ENCODE results near the gene FZD10. TPM values are rescaled to one million over a fixed set of nuclear protein-coding genes. Genes with fewer than 3 reads are reported as not detected.

FZD10 gene
- total RNA-seq, 1 donor from 2014 or later: 1.1 TPM

DNA sequence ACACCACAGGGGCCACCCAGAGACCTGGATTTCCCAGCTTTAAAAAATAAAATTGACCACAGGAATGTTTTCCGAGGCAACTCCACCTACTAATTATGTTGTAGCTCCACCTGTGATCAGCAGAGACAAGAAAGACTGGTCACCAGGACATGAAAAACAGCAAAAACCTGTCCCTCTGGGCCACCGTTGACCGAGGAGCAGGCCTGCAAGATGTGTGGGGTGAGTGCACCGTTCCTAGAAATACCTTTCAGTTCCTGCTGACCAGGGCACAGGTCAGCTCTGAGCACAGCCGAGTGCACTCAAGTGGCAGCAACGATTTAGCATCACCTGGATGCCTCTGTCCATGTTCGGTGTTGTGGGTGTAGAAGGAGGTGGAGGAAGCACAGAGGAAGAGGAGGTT, 16.9 kb downstream of the FZD10 start:
- DNase-seq (ENCODE audit: low spot score): no peak

DNA sequence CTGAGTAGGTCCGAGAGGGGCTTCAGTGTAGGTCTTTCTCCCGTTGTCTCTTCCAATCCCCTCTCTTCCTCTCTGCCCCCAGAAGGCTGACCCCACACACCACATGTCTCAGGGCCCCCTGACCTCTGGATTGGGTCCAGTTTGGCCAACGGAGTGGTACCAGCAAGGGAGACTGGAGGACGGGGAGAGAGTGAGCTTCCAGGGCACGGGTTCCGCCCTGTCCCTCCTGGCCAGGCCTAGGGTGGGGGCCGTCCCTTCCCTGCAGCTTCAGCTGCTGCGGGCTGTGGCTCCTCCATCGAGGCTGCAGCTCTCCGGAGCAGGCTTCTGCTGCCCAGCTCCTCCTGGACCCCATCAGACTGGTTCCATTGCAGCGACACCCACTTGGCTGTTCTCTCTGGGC, 17.4 kb downstream of the FZD10 start:
- DNase-seq (ENCODE audit: low spot score): no peak

GRCh38 chr12:130181211-130181610, 18.9 kb downstream of the FZD10 start:
- no peak for DNase-seq (ENCODE audit: low spot score)

DNA sequence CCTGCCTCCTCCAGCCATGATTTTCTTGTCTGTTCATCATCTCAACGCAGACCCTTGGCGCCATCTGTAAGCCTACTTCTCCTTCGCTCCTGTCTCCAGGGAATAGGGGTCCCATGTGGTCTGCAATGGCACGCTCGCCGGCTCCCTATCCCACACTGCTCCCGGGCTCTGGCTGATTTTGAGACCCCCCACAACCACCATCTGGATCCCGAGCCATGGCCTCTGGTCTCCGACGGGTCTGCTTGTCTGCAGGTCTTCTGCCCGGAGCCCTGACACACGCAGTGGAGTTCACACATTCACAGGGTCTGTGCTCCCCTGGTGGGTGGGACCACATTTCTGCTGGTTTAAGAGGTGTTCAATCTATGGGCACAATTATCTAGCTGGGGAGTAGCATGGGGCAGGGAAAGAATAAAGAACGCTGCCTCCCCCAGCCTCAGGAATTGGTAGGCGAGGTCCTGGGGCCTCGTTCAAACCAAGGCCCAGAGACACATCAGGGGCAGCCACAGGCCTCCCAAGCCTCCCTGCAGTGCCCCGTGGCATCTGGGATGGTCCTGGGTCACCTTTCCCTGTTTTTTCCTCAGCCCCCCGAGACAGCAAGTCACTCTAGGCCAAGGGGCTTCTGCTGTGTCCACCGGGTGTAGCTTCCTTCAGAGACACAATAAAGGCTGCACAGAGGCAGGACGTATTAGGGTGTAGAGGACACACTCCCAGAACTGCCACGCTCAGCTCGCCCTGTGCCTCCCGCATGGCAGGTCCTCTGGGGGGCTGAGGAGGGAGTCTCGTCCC, 21.5 kb downstream of the FZD10 start:
- DNase-seq (ENCODE audit: low spot score): no peak

- DNase-seq (ENCODE audit: low spot score): no peak
Observed at GRCh38 chr12:130184404-130185090, 22.3 kb downstream of the FZD10 start.

DNA sequence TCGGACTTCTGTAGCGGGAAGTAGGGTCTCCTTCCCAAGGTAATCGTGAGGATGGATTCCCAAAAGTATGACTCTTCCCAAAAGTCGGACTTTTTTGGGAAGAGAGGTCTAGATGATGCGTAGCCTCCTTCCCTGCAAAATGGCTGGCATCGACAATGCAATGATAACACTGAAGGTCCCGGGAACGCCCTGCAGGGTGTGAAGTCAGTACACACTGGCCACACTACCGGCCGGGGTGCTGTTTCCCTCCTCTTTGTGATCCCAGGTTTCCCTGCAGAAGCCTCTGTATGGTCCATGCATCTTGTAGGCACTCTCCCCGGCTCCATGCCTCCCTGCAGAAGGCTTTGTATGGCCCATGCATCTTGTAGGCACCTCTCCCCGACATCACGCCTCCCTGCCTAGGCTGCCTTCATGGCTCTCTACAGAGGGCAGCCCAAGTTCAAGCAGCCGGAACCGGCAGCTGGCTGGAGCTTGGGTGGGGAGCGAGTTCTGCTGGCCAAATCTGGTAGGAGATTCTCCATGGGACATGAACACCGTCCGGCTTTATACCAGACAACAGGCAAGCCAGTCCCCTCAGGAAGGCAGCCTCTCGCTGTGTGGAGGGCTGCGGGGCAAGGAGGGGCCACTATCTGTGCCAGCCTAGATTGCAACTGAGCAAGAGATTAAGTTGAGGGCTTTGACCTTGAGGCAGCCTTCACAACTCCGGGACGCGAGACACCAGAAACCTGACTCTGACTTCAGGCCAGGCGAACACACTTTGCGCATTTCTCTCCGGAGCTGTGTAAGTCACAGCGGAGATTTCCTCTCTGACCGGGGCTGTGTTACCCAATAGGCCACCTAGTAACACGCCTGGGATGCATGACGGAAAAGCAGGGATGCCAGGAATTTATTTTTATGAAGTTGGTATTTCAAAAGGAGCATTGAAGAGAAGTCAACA, 23.5 kb downstream of the FZD10 start:
- DNase-seq (ENCODE audit: low spot score): no peak

- no peak for DNase-seq (ENCODE audit: low spot score)
Observed at GRCh38 chr12:130186651-130187268, 24.5 kb downstream of the FZD10 start.

DNA sequence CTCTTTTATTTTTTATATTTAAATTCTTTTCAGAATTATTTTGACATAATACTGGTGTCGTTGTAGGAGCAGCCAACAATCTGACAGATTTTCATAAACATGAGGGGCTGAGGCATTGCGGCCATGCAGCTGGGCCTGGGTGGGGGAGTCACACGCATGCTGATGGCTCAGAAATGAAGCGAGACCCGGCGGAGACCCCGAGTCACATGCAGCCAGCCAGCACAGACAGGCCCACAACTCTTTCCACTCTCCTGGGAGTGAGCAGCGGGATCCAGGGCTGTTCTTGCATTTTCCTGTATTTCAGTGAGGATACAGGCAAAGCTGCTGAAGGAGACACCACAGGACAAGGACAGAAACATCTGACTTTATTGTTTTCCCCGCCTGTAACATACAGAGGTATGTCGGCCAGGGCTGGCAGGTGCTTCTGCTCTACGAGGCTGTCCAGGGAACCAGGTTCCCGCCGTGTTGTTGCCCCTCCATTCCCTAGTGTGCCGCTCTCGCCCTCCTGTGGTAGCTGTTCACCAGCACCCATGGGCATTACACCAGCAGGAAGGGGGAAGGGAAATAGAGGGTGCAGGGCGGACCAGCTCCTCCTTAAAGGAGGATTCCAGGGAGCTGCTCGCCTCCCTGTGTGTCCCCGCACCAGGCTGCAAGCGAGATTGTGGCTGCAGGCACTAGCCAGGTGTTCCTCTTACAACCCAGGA, 30.5 kb downstream of the FZD10 start:
- no peak for DNase-seq (ENCODE audit: low spot score)

GRCh38 chr12:130194154-130194553, 31.9 kb downstream of the FZD10 start:
- DNase-seq (ENCODE audit: low spot score): no peak

DNA sequence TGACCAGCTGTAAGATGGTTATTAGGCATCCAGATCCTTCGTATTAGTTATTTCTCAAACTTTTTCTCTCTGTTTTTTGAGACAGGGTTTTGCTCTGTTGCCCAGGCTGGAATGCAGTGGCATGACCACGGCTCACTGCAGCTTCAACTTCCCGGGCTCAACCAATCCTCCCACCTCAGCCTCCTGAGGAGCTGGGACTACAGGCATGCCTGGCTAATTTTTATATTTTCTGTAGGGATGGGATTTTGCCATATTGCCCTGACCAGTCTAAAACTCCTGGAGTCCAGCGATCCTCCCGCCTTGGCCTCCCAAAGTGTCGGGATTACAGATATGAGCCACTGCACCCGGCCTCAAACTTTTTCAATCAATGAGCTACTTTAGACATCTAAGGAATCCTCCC, 33.1 kb downstream of the FZD10 start:
- no peak for DNase-seq (ENCODE audit: low spot score)

DNA sequence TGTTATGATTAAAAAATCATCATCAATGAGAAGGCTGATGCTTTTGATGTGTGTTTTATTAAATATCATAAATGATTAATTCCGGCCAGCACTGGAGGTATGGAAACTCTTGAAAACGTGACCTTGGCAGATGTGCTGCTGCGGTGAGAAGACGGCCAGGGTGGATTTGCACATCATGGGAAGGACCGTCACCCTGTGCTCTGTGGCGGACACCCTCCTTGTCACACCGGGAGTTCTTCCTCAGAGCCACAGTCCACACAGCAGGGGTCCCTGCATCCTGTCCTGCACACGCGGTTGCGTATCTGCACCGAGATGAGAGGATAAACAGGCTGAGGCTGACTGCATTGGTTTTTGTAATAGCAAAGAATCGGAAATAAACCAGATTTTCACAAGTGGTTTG, 33.5 kb downstream of the FZD10 start:
- DNase-seq (ENCODE audit: low spot score): no peak

GRCh38 chr12:130196827-130197226, 34.6 kb downstream of the FZD10 start:
- no peak for DNase-seq (ENCODE audit: low spot score)

DNA sequence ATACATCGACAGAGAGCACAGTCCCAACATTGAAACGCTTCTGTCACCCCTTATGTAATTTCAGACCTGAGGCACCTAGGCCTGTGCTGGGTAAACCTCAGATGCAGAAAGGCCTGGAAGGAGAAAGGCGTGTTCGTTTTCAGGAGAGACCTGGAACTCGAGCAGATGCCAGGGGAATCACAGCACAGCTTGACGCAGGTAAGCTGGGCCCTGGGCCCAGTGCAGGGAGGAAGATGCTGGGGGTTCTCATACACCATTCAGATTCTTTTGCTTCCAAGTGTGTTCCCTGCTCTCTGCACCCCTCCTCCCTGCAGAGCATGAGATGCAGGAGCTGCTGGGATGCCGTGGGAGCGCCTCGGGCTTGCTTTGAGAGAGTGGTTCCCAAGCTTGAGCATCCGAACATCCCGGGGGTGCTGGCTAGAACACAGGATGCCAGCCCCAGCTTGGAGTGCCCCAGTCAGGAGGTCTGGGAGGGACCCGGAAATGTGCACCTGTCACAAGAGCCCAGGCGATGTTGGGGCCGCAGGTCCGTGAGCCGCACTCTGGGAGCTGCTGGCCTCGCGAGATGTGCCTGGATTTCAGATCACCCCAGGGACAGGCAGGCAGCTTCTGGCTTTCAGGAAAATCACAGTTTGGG, 35.9 kb downstream of the FZD10 start:
- no peak for DNase-seq (ENCODE audit: low spot score)

DNA sequence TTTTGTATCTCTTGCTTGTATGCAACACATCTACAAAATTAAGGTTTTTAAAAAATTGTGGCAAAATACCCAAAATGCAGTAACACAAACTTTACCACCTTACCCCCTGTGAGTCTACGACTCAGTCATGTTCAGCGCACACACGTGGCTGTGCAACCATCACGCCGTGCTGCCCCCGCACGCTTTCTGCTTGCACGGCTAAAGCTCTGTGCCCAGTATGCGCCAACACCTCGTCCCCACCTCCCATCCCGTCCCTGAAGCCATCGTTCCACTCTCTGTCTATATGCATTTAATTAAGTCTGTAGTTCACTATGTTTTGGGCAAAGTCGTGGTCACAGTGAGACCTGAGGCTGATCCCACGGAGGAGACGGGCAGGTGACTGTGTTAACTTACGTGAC, 36.4 kb downstream of the FZD10 start:
- no peak for DNase-seq (ENCODE audit: low spot score)

DNA sequence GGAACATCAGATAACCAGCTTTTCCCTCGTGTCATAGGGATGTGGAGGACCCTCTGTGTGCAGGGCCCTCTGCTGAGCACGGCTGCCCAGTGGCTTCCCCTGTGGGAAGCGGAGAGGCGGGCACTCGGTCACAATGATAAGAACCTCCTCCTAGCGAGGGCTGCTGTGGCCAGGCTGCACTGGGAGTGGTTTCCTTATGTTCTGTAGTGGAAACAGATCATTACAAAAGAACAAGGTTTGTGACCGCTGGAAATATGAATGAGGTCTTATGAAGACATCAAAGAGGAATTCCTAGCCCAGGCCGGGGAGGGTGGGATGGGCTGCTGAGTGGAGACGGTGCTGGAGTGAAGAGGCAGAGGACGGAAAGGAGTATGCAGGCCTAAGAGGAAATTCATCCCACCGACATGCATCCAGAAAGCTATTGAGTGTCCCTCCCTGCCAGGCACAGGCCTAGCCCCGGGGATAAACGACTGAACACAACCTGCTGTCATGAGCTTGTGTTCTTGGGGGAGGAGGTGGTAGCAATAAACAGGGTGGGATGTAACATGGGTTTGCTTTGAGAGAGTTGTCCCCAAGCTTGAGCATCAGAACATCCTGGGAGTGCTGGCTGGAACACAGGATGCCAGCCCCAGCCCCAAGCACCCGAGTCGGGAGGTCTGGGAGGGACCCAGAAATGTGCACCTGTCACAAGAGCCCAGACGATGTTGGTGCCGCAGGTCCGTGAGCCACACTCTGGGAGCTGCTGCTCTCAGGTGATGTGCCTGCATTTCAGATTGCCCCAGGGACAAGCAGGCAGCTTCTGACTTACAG, 37.5 kb downstream of the FZD10 start:
- DNase-seq (ENCODE audit: low spot score): no peak

GRCh38 chr12:130200445-130200844, 38.2 kb downstream of the FZD10 start:
- DNase-seq (ENCODE audit: low spot score): no peak

DNA sequence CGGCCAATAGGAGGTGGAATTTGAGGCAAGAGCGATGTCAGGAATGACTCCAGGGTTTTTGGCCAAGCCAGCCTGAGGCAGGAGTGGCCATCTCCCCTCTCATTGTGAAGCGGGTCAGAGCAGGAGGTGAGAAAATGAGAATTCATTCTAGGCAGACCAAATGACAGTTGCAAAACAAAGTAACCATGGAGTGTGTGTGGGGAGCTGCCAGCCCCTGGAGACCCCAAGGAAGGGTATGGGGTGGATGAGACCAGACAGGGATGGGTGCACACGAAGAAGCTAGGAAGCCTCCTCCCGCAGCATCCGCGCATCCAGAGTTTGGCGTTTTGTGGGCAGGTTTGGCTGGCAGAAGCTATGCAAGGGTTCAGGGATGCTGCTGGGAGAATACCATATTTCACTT, 38.8 kb downstream of the FZD10 start:
- no peak for DNase-seq (ENCODE audit: low spot score)

GRCh38 chr12:130202201-130202600, 39.9 kb downstream of the FZD10 start:
- DNase-seq (ENCODE audit: low spot score): no peak

GRCh38 chr12:130203151-130203550, 40.9 kb downstream of the FZD10 start:
- DNase-seq (ENCODE audit: low spot score): no peak

DNA sequence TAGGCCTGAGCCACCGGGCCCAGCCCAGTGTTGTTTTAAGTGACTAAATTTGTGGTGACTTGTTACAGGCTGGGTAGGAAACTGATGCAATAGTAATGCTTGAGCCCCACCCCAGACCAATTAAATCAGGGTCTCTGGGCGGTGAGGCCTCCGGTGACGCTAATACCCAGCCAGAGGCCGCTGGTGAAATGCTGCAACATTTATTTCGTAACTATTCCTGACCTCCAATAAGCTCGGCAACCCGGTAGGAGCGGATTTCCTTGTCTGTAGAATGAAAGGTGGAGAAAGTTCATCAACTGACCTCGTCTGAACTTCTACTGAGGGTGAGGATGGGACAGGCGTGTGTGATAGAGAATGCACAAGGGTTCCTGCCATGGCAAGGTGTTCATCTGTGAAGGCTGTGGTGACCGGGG, 42.3 kb downstream of the FZD10 start:
- no peak for DNase-seq (ENCODE audit: low spot score)
